Heart right ventricle (tissue), 16 donors: ENCODE results near the gene IMMP2L. TPM values are rescaled to one million over a fixed set of nuclear protein-coding genes. Genes with fewer than 3 reads are reported as not detected.

Source experiments
- ATAC-seq, 8 donors: fragments of 200-7000 bp; cut with Tn5 transposase; one replicate each; pipeline ENCODE4 v1.9.1; 2020; ENCODE audit warnings: mild to moderate bottlenecking in 8 of 8, moderate library complexity in 8 of 8, moderate number of reproducible peaks in 1 of 8
- DNase-seq, 2 donors: peaks; one replicate each; pipeline ENCODE4 v3.0.0-alpha.2; 2020
- H3K27ac ChIP-seq, 10 donors: fragments of 200-600 bp; sonication (generic) in 2 of 10; one replicate each; pipeline versions ENCODE4 v1.5.0 to v1.8.0; 2020 to 2022; ENCODE audit warnings: mild to moderate bottlenecking in 3 of 10
- H3K27me3 ChIP-seq, 7 donors: fragments of 200-600 bp; one replicate each; pipeline ENCODE4 v1.8.0; 2021 to 2022; ENCODE audit warnings: mild to moderate bottlenecking in 2 of 7
- H3K36me3 ChIP-seq, 9 donors: fragments of 200-600 bp; sonication (generic) in 1 of 9; one replicate each; pipeline versions ENCODE4 v1.5.0 to v1.8.0; 2020 to 2022; ENCODE audit warnings: mild to moderate bottlenecking in 2 of 9
- H3K4me1 ChIP-seq, 9 donors: fragments of 200-600 bp; sonication (generic) in 1 of 9; one replicate each; pipeline versions ENCODE4 v1.5.0 to v1.8.0; 2020 to 2022; ENCODE audit warnings: mild to moderate bottlenecking in 4 of 9
- H3K4me3 ChIP-seq, 10 donors: fragments of 200-600 bp; sonication (generic) in 2 of 10; one replicate each; pipeline versions ENCODE4 v1.5.0 to v1.8.0; 2020 to 2022; ENCODE audit warnings: mild to moderate bottlenecking in 7 of 10, moderate library complexity in 2 of 10
- H3K9me3 ChIP-seq, 11 donors: fragments of 200-600 bp in 10 of 11; sonication (generic) in 2 of 11; one replicate each; pipeline versions ENCODE4 v1.5.0 to v1.8.0; 2013 to 2022; ENCODE audit warnings: mild to moderate bottlenecking in 2 of 11, control low read depth in 1 of 11, moderate library complexity in 1 of 11
- CTCF ChIP-seq, 9 donors: fragments of 200-600 bp; sonication (generic) in 2 of 9; IDR thresholded peaks; one replicate each; pipeline versions ENCODE4 v1.5.0 to v1.8.0; 2021 to 2022; ENCODE audit warnings: antibody characterized with exemption in 9 of 9, mild to moderate bottlenecking in 5 of 9, moderate library complexity in 1 of 9
- WGBS, 2 donors: extraction: QIAGEN DNeasy Blood & Tissue Kit; methylation state at CpG; one replicate each; pipeline ENCODE4 v1.1.7; 2013; ENCODE audit warnings: inconsistent platforms in 1 of 2; 5-methylcytosine and 5-hydroxymethylcytosine counted together
- intact Hi-C, 10 donors: fragments of 100-400 bp; cut with DNase I; formaldehyde crosslinking; loops; one replicate each; pipeline versions ENCODE4 v1.11.1 to v1.14.2; 2022
- polyA plus RNA-seq, 2 donors: library from polyadenylated mRNA; stranded (reverse); fragments of 200-250 nt; gene quantifications; one replicate each; pipeline ENCODE4 v1.2.3, GENCODE V29; 2013
- total RNA-seq, 10 donors: library from RNA; stranded (reverse); fragmentation: NEBNext Ultra II Directional in 3 of 10; extraction: Animal tissue kit (Norgen Biotek cat#: 25700) in 3 of 10; gene quantifications; one replicate each; pipeline versions ENCODE4 v1.2.1 to v1.2.4, GENCODE V29; 2021 to 2023
- donor health status: Arrhythmogenic right ventricular cardiomyopathy.
- donor health status: ischemic (EF 13 %, LVEDD 7.1; RV severe dilation, severe dysfunction).
- donor health status: healthy with polysubstance abuse.
- donor health status: DM: no; HTN: yes; CAD: no.
- donor health status: DM: no; HTN: no; CAD: no.
- donor health status: ischemic (EF 25% LVEDD 6.9; RV normal size, moderate dysfunction).
- donor health status: ischemic (EF 25% LVEDD 5.7; RV mildly dilated, moderate dysfunction).
- donor health status: healthy.
- donor health status: DM: yes; HTN: yes; CAD: no.
- donor health status: Ischemic cardiomyopathy.
- donor health status: ischemic (EF 35%, LVEDD 5.7; RV mildly dilated, moderate dysfunction).
- donor health status: nonischemic (EF 11% LVEDD 7.7; RV severe dilation, severe dysfunction).
- donor health status: DM: yes; HTN: yes; CAD: no.
- donor health status: PGD.
- donor health status: ischemic (EF 29% LVEDD 5.4; RV normal size, mild dysfunction).
- donor health status: nonischemic (EF 23%, LVEDD 6.1; RV moderate dilation, normal function).

IMMP2L gene
- total and polyA plus RNA-seq, 12 donors, result 4.3 to 20.8 (median 17.3) TPM

GRCh38 chr7:111384065-111384891 lies 178.0 kb downstream of the IMMP2L start:
- WGBS, 2 donors, result 92 to 95% methylated on average over 3 of the region's 3 CpGs
- Histone ChIP-seq H3K27ac (no peak overlapping the region), H3K4me3 (no peak overlapping the region), H3K9me3 (peaks cover 0 to 9% (median 0%) of the 10 kb centered on the region in 11 donors), H3K27me3 (no peaks in the 10 kb centered on the region), H3K4me1 (peaks cover 0 to 6% (median 0%) of the 10 kb centered on the region in 9 donors), H3K36me3 (no peaks in the 10 kb centered on the region)
- intact Hi-C loops, result no loop called here
- ATAC-seq (no peak), DNase-seq (no peak)
- no peak for TF ChIP-seq CTCF (IDR thresholded peaks at IDR 0.05)

- ATAC-seq, result no peak
- WGBS, 2 donors, result 96 to 97% methylated on average over 3 of the region's 3 CpGs
- no peak for DNase-seq
- TF ChIP-seq CTCF (IDR thresholded peaks at IDR 0.05), result no peak
- Histone ChIP-seq H3K4me1 (peaks cover 0 to 5% (median 0%) of the 10 kb centered on the region in 9 donors), H3K9me3 (no peaks in the 10 kb centered on the region), H3K27ac (no peak overlapping the region), H3K27me3 (no peaks in the 10 kb centered on the region), H3K4me3 (no peak overlapping the region), H3K36me3 (no peaks in the 10 kb centered on the region)
- intact Hi-C loops, result no loop called here
These were observed 179.2 kb downstream of the IMMP2L start for GRCh38 chr7:111383133-111383532.

GRCh38 chr7:111381590-111381989 lies 180.7 kb downstream of the IMMP2L start:
- Histone ChIP-seq H3K27me3 (no peaks in the 10 kb centered on the region), H3K27ac (no peak overlapping the region), H3K4me1 (no peaks in the 10 kb centered on the region), H3K4me3 (no peak overlapping the region), H3K36me3 (no peaks in the 10 kb centered on the region), H3K9me3 (no peaks in the 10 kb centered on the region)
- TF ChIP-seq CTCF (IDR thresholded peaks at IDR 0.05), result no peak
- ATAC-seq (no peak), DNase-seq (no peak)
- 96 to 97% methylated on average over 2 of the region's 2 CpGs for WGBS, 2 donors
- intact Hi-C loops, result no loop called here

- ATAC-seq (no peak), DNase-seq (no peak)
- no peak overlapping the region for H3K4me3 ChIP-seq
- no peak overlapping the region for H3K27ac ChIP-seq
- no peaks in the 10 kb centered on the region for H3K27me3 ChIP-seq
- no peaks in the 10 kb centered on the region for H3K4me1 ChIP-seq
- TF ChIP-seq CTCF (IDR thresholded peaks at IDR 0.05), result no peak
- intact Hi-C loops, result no loop called here
- H3K36me3 ChIP-seq, result no peaks in the 10 kb centered on the region
- H3K9me3 ChIP-seq, result no peaks in the 10 kb centered on the region
- WGBS, 2 donors, result 91% methylated on average over 4 of the region's 4 CpGs
These were observed 181.3 kb downstream of the IMMP2L start for GRCh38 chr7:111380945-111381344.
